SJCRH30 (cell line): ENCODE measurements around the gene LARP6. TPM values are rescaled to one million over a fixed set of nuclear protein-coding genes. Genes with fewer than 3 reads are reported as not detected.
"Not testable (repeated sequence)": the region's sequence is repeated elsewhere in the genome, so short reads cannot be mapped to it uniquely, and the experiment has no call there.

ENCODE experiments used
- DNase-seq, 2 experiments: peaks; one replicate each; pipeline ENCODE4 v3.0.0-alpha.2; 2015 to 2020
- H3K27ac ChIP-seq: fragments of 250-450 bp; sonication (Bioruptor Pico); 2 replicates; pipeline ENCODE4 v1.5.1; 2020; ENCODE audit warnings: mild to moderate bottlenecking, moderate library complexity
- H3K27me3 ChIP-seq: fragments of 250-450 bp; sonication (Bioruptor Pico); 2 replicates; pipeline ENCODE4 v1.5.1; 2020; ENCODE audit warnings: mild to moderate bottlenecking, moderate library complexity
- H3K36me3 ChIP-seq: fragments of 250-450 bp; sonication (Bioruptor Pico); 2 replicates; pipeline ENCODE4 v1.5.1; 2020; ENCODE audit warnings: mild to moderate bottlenecking, moderate library complexity
- H3K4me1 ChIP-seq: fragments of 250-450 bp; sonication (Bioruptor Pico); 2 replicates; pipeline ENCODE4 v1.5.1; 2020; ENCODE audit warnings: mild to moderate bottlenecking, moderate library complexity
- H3K4me3 ChIP-seq: fragments of 250-450 bp; sonication (Bioruptor Pico); 2 replicates; pipeline ENCODE4 v1.5.1; 2020; ENCODE audit warnings: mild to moderate bottlenecking, moderate library complexity
- H3K9me3 ChIP-seq: fragments of 250-450 bp; sonication (Bioruptor Pico); replicated peaks from 2 replicates; pipeline ENCODE4 v1.5.1; 2020; ENCODE audit warnings: mild to moderate bottlenecking, moderate library complexity
- total RNA-seq: library from RNA; depleted of rRNA; stranded (reverse); fragments of >200 nt; shearing (Covaris generic); gene quantifications from 2 replicates; pipeline ENCODE4 v1.2.3, GENCODE V29; 2014

The LARP6 gene
- total RNA-seq, 1 experiment from 2014 or later, result 54.8 TPM

DNA sequence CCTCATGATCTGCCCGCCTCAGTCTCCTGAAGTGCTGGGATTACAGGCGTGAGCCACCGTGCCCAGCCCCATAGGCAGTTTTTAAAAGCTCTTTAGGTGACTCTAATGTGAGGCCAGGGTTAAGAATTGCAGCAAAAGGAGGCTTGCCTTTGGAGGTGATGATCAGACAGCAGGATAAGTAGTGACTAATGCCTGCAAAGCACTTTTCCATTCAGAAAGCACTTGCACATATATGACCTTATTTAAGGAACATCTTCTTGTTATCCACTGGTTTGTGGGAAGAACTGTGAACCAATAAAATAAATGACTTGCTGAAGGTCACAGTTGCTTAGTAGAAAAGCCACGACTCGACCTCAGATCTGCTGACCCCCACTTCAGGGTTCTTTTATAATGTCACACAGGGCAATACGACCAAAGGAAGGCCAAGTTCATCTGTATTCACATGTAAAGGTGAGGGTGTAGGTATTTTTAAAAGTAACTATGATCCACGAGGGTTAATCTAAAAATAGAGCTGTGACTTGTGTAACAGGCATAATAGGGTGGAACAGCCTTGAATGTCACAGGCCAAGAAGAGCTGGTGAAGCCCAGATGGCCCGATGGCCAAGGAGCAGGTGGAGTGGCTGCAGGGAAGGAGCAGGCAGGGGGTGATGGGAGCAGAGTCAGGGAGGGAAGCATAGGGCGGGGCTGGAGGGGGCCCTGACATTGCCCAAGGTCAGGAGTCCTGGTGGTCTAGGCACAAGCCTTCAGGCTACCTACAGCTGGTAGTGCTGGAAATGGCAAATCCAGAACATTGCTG, 24.4 kb downstream of the LARP6 start:
- DNase-seq, result no peak
- Histone ChIP-seq H3K36me3 (peaks cover 20% of the 10 kb centered on the region), H3K27ac (no peak overlapping the region), H3K9me3 (no peaks in the 10 kb centered on the region), H3K4me1 (peaks cover 34% of the 10 kb centered on the region), H3K4me3 (no peak overlapping the region), H3K27me3 (no peaks in the 10 kb centered on the region)

DNA sequence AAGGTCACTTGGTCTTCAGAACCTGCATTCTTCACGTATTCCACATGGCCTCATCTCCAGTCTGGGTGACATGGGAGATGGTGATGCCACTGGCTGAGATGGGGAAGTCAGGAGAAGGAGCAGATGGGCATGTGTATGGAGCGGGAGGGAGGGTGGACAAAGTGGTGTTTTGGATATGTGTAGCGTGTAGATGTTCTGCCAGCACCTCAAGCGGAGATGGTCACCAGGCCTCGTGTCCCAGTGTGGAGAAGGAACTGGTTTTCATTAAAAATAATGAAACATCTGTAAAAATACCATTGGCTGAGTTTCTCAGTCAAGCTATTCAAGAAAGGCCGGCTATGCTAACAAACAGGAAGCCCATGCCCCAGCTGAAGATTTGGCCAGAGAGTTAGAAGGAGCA, 26.2 kb downstream of the LARP6 start:
- DNase-seq, result no peak
- Histone ChIP-seq H3K36me3 (peaks cover 16% of the 10 kb centered on the region), H3K27me3 (no peaks in the 10 kb centered on the region), H3K4me1 (peaks cover 21% of the 10 kb centered on the region), H3K9me3 (no peaks in the 10 kb centered on the region), H3K4me3 (no peak overlapping the region), H3K27ac (no peak overlapping the region)

DNA sequence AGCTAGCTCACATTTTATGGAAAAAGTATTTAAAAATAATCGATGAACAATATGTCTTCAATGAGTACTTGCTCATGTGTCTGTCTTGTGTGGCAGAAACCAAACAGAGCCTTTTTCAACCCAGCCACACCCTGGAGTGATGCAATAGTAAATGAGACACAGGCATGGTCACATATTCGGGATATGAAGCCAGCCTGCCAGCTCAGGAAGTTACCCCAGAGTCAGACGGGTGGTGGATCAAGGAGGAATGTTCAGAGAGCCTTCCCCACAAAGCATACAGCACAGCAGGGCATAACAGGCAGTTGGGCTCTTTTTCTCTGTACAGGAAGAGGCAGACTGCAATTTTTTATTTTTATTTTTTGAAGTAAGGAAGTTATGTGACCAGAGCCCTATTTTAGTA, 27.3 kb downstream of the LARP6 start:
- H3K36me3 ChIP-seq, result peaks cover 7% of the 10 kb centered on the region; the same call in 1 of the 2 replicates
- no peaks in the 10 kb centered on the region for H3K27me3 ChIP-seq
- H3K4me3 ChIP-seq, result no peak overlapping the region
- peak; percentile 38 to 52 for DNase-seq
- H3K9me3 ChIP-seq, result no peaks in the 10 kb centered on the region
- H3K4me1 ChIP-seq, result peaks cover 21% of the 10 kb centered on the region
- no peak overlapping the region for H3K27ac ChIP-seq

DNA sequence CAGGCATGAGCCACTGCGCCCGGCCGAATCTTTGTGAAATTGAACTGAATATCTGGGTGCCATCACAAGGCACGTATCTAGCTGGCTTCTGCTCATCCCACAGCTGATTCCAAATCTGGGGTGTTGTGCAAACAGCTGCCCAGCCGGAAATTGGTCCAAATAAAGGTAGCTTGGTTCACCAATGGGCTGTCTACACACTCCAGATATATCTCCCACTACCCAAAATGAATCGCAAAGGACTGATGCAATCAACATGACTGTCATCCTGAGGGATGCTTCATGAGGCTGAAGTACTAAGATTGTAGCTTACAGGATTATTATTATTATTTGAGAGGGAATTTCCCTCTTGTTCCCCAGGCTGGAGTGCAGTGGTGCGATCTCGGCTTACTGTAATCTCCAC, 28.1 kb downstream of the LARP6 start:
- no peaks in the 10 kb centered on the region for H3K27me3 ChIP-seq
- no peak for DNase-seq
- H3K4me3 ChIP-seq, result no peak overlapping the region
- peaks cover 21% of the 10 kb centered on the region for H3K4me1 ChIP-seq
- no peaks in the 10 kb centered on the region for H3K9me3 ChIP-seq
- H3K36me3 ChIP-seq, result 0 out of 2 replicates have a peak, but pooled peaks cover 5% of the 10 kb centered on the region
- H3K27ac ChIP-seq, result peak overlapping the region; percentile 49

DNA sequence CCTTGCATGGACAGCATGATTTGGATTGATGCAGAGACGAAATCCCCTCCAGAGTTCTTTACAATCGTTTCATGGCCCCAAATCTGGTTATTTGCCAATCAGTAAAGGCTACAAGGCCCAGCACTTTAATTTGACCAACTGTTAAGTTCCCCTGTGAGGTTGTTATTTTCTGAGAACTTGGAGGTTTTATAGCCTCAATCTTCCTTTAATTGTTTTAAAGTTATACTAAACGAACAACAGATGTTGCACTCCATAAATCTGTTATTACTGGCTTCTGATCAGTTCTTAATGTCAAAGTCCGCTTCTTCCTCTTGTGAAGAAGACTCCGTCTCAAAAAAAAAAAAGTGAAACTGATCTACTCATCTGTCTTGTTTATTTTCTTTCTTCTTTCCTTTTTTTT, 30.8 kb downstream of the LARP6 start:
- H3K9me3 ChIP-seq, result no peaks in the 10 kb centered on the region; the same call in 1 of the 2 replicates
- H3K4me1 ChIP-seq, result peaks cover 21% of the 10 kb centered on the region
- no peak overlapping the region for H3K4me3 ChIP-seq
- H3K27ac ChIP-seq, result no peak overlapping the region
- DNase-seq, result no peak
- no peaks in the 10 kb centered on the region for H3K27me3 ChIP-seq
- no peaks in the 10 kb centered on the region for H3K36me3 ChIP-seq

DNA sequence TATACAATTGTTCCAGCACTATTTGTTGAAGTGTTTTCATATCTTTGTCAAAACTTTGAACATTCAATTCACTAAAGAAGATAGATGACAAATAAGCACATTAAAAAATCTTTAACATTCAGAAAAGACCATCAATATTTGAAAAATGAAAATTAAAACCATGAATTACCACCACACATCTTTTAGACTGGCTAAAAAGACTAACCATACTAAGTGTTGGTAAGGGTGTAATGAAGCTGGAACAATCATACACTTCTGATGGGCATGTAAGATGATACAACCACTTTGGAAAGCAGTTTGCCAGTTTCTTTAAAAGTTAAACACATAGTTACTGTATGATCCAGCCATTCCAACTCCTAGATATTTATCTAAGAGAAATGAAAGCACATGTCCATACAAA, 33.7 kb downstream of the LARP6 start:
- no peak for DNase-seq
- H3K27me3 ChIP-seq, result no peaks in the 10 kb centered on the region
- no peak overlapping the region for H3K4me3 ChIP-seq
- H3K36me3 ChIP-seq, result no peaks in the 10 kb centered on the region
- no peak overlapping the region for H3K27ac ChIP-seq
- H3K4me1 ChIP-seq, result peaks cover 6% of the 10 kb centered on the region
- H3K9me3 ChIP-seq, result no peaks in the 10 kb centered on the region; the same call in 1 of the 2 replicates

DNA sequence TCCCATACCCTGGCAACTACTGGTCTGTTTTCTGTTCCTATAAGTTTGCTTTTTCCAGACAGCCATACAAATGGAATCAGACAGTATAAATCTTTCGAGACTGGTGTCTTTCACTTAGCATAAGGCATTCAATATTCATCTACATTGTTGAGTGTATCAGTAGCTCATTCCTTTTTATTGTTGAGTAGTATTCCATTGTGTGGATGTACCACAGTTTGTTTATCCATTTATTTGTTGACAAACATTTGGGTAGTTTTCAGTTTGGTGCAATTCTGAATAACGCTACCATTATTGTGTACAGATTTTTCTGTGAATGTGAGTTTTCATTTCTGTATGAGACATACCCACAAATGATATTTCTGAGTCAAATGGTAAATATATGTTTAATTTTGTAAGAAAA, 35.4 kb downstream of the LARP6 start:
- DNase-seq, result no peak
- no peaks in the 10 kb centered on the region for H3K27me3 ChIP-seq
- H3K27ac ChIP-seq, result no peak overlapping the region
- H3K4me1 ChIP-seq, result no peaks in the 10 kb centered on the region; the same call in 1 of the 2 replicates
- H3K4me3 ChIP-seq, result no peak overlapping the region
- H3K9me3 ChIP-seq, result no peaks in the 10 kb centered on the region; the same call in 1 of the 2 replicates
- no peaks in the 10 kb centered on the region for H3K36me3 ChIP-seq

DNA sequence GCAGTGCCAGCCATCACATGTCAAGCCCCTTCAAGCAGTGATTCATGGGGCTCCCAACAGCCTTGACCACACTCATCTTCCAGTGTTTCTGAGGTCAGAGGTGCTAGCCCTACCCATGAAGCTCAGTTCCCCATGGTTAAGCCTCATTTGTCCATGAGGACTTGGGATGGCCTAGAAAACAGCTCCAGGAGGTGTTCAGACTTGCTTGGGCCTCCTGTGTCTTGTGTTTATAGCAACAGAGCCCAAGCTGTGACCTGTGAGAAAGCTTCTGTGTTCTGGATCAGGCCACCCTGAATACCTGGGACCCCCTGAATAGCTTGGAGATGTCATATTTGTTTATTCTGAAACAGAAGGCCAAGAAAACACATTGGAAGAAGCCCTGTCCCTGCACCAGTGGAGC, 36.7 kb downstream of the LARP6 start:
- Histone ChIP-seq H3K4me3 (no peak overlapping the region), H3K27me3 (no peaks in the 10 kb centered on the region), H3K36me3 (no peaks in the 10 kb centered on the region), H3K4me1 (no peaks in the 10 kb centered on the region), H3K9me3 (no peaks in the 10 kb centered on the region; the same call in 1 of the 2 replicates), H3K27ac (no peak overlapping the region)
- DNase-seq, result no peak

DNA sequence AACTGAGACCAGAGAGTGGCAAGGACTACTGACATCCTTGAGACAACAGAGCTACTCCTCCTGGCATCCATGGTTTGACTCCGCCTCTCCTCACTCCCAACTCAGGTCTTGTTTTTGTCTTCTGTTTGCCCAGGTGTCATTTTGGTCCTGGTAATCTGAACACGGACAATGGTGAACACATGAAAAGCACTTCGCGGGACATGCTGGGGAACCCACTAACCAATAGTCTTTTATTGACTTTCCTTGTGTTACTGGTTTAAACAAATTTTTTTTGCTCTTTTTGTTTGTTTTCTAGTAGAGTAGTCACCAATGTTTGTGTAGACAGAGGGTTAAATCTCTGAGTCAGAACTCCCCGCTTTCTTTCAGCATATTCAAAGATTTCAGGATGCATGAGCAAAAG, 38.4 kb downstream of the LARP6 start:
- no peaks in the 10 kb centered on the region; the same call in 1 of the 2 replicates for H3K9me3 ChIP-seq
- H3K27ac ChIP-seq, result no peak overlapping the region
- H3K4me3 ChIP-seq, result no peak overlapping the region
- H3K36me3 ChIP-seq, result no peaks in the 10 kb centered on the region
- no peaks in the 10 kb centered on the region for H3K4me1 ChIP-seq
- DNase-seq, result no peak
- H3K27me3 ChIP-seq, result no peaks in the 10 kb centered on the region

DNA sequence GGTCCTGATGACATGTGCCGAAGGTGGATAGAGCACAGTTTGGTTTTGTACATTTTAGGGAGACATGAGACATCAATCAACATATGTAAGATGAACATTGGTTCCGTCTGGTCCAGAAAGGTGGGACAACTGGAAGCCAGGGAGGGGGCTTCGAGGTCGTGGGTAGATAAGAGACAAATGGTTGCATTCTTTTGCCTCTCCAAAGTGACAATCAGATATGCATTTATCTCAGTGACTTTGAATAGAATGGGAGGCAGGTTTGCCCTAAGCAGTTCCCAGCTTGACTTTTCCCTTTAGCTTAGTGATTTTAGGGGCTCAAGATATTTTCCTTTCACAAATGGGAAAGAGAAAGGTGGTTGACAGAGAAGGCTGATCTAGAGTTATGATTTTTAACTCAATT, 38.9 kb downstream of the LARP6 start:
- not testable (repeated sequence) for H3K27ac ChIP-seq, H3K4me1 ChIP-seq, H3K36me3 ChIP-seq, H3K4me3 ChIP-seq, H3K9me3 ChIP-seq, DNase-seq, H3K27me3 ChIP-seq

DNA sequence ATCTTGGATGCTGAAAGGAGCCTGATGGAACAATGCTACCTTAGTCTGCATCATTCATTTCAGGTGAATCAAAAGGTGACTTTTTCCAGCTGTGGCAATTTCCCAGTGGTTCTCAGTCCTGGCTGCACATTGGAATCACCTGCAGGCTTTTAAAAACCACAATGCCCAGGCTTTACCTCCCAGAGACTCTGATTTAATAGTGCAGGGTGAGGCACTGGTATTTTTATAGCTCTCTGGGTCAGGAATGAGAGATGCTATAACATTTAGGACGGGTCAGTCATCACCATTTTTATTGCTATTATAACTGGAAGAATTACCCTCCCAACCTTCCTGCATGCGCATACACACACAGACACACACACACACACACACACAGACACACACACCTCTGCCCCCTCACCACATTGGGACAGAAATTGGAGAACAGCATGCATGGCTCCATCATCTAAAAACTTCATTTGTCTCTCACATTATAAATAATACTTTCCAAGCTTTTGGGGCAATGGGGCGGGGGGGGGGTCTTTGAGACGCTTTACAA, 41.1 kb downstream of the LARP6 start:
- H3K36me3 ChIP-seq, result no peaks in the 10 kb centered on the region
- H3K4me3 ChIP-seq, result no peak overlapping the region
- no peaks in the 10 kb centered on the region for H3K4me1 ChIP-seq
- H3K9me3 ChIP-seq, result no peaks in the 10 kb centered on the region
- no peak overlapping the region for H3K27ac ChIP-seq
- no peak for DNase-seq
- no peaks in the 10 kb centered on the region for H3K27me3 ChIP-seq

DNA sequence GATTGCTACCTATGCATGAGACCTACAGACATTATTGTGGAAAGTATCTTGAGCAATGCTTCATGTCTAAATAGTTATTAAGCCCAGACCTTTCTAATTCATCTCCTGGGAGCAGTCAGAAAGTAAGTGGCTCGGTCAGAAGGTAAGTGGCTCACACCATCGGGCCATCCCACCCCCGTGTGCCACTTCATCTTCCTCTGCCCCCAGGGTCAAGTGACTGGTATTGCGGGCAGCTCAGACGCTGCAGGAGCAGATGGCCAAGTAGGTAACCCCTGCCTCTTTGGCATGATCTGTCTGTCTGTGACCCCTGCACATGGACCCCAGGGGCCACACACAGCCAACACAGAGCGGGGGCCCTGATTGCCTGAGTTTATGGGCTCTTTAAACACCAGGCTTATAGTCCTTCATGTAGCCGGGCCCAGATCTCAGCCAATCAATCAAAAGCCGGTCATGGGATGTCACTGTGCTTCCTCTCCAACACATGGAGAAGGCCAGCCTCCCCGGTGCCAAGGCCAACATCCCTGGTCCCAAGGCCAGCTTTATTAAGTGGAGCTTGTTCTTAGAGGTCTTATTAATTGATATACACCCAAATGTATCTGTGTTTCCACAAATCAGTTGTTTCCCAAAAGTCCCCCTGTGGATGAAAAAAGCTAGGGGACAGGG, 42.9 kb downstream of the LARP6 start:
- H3K27ac ChIP-seq, result no peak overlapping the region
- H3K4me1 ChIP-seq, result no peaks in the 10 kb centered on the region
- no peaks in the 10 kb centered on the region for H3K27me3 ChIP-seq
- H3K36me3 ChIP-seq, result no peaks in the 10 kb centered on the region
- H3K4me3 ChIP-seq, result no peak overlapping the region
- DNase-seq, result no peak
- no peaks in the 10 kb centered on the region for H3K9me3 ChIP-seq

DNA sequence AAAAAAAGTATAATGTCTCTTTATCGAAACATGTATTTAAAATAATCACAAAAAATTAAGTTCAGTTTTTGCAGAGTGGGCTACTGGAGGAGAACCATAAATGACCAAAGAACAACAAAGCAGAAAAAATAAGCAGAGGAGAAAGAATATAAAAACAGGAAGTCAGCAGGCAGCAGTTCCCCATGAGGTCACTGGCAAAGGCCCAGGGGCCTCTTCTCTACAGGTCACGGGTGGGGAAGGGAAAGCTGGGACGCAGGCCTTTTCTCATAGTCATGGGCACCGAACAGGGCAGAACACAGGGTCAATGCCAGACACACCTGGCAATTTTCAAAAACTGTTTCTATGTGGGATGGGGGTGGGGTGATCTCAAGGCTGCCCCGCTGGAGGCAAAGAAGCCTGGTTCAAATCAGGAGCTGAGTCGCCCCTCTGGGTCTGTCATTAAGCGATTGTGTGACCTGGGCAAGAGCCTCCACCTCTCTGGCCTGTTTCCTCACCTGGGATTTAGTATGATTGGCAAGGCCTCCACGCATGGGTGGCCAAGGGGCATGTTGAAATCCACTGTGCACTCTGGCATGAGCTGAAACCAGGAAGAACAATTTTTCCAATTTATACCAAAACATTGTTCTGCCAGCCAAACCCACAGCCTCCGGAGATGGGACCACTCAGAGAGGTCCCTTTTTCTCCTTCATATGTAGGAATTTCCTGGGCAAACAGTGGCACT, 46.8 kb downstream of the LARP6 start:
- no peak for DNase-seq
- Histone ChIP-seq H3K9me3 (no peaks in the 10 kb centered on the region), H3K36me3 (no peaks in the 10 kb centered on the region), H3K27me3 (no peaks in the 10 kb centered on the region), H3K4me1 (no peaks in the 10 kb centered on the region), H3K27ac (no peak overlapping the region), H3K4me3 (no peak overlapping the region)

DNA sequence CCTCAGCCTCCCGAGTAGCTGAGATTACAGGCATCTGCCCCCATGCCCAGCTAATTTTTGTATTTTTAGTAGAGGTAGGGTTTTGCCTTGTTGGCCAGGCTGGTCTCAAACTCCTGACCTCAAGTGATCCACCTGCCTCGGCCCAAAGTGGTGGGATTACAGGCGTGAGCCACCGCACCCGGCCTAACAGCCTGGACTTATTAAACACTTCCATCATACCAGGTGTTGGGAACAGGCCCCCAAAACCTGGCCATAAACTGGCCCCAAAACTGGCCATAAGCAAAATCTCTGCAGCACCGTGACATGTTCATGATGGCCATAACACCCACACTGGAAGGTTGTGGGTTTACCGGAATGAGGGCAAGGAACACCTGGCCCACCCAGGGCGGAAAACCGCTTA, 49.6 kb downstream of the LARP6 start:
- H3K27me3 ChIP-seq, DNase-seq, H3K27ac ChIP-seq, H3K9me3 ChIP-seq, H3K4me3 ChIP-seq, H3K36me3 ChIP-seq: not testable (repeated sequence)
- H3K4me1 ChIP-seq, result peaks cover 13% of the 10 kb centered on the region

DNA sequence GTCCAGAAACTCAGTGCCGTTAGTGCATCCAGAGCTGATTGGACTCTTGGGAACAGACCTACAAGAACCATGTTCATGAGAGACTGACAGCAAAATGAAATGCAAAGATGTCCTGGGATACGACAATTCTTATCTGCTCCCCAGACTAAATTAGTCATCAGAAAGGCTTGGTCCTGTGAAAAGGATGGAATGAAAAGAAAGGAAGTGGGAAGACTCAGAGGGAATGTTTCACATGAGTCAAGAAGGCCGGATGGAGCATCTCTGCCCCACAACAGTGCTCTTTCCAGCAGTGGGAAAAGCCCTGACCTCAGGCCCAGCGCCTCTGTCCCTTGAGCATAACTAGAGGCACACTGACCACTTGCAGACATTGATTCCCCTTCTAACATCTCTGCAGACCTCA, 51.3 kb downstream of the LARP6 start:
- H3K9me3 ChIP-seq, result no peaks in the 10 kb centered on the region
- DNase-seq, result no peak
- no peak overlapping the region for H3K27ac ChIP-seq
- H3K27me3 ChIP-seq, result no peaks in the 10 kb centered on the region
- H3K4me3 ChIP-seq, result no peak overlapping the region
- no peaks in the 10 kb centered on the region for H3K36me3 ChIP-seq
- peaks cover 13% of the 10 kb centered on the region for H3K4me1 ChIP-seq
